ENCODE data around the gene NCOA4. TPM values are rescaled to one million over a fixed set of nuclear protein-coding genes. Genes with fewer than 3 reads are reported as not detected.

The NCOA4 gene
- total and polyA plus RNA-seq, 2 of the 8 experiments (the other 6 are each of a cell fraction or from before 2014, with no cell fraction given) = 28.9 to 65.2 TPM

DNA sequence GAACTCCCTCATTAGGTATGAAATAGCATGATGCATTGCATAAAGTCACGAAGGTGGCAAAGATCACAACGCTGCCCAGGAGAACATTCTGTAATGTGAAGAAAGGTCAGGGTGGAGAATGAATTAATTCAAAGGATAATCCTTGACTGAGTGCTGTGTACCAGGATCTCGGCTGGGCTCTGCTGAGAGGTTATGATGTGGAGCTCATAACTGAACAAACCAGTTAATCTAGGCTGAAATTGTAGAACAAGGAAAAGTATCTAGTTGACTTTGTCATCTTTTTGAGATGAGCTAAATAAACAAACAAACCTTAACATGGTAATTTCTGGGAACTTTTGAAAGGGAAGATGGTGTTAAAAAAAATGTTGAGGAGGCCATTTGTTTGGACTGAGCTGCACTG is 9.6 kb upstream of the NCOA4 start:
- no peak overlapping the region for H3K9ac ChIP-seq (replicated peaks in 1 of 4; ENCODE audit: extremely low read depth in 1 of 4, low read depth in 3 of 4, low read length in 3 of 4)
- H2BK15ac ChIP-seq (ENCODE audit: low read length) = no peak overlapping the region
- no peak for DNase-seq (ENCODE audit: low read depth in 1 of 2, low spot score in 2 of 2)
- H2AFZ ChIP-seq (ENCODE audit: low read length) = no peak overlapping the region
- H3K36me3 ChIP-seq (ENCODE audit: control insufficient read depth in 2 of 4, insufficient read depth in 4 of 4, low read length in 3 of 4) = no peaks in the 10 kb centered on the region
- no peak overlapping the region for H2BK120ac ChIP-seq (replicated peaks; ENCODE audit: low read depth, low read length)
- H3K79me2 ChIP-seq (ENCODE audit: control insufficient read depth in 1 of 2, insufficient read depth in 2 of 2, low read length in 2 of 2) = no peaks in the 10 kb centered on the region
- H3K27me3 ChIP-seq (replicated peaks in 1 of 4; ENCODE audit: control insufficient read depth in 3 of 4, extremely low read depth in 1 of 4, insufficient read depth in 3 of 4, low read length in 3 of 4) = no peaks in the 10 kb centered on the region
- H3K79me1 ChIP-seq (ENCODE audit: low read depth, low read length) = no peaks in the 10 kb centered on the region
- no peak overlapping the region for H3K4me2 ChIP-seq (ENCODE audit: insufficient read depth in 1 of 2, low read depth in 2 of 2, low read length in 2 of 2)
- no peak for FAIRE-seq
- no peak overlapping the region for H3K56ac ChIP-seq (replicated peaks; ENCODE audit: insufficient read length, low read depth, low read length)
- H3K4ac ChIP-seq (replicated peaks; ENCODE audit: insufficient read length, low read depth, low read length) = no peak overlapping the region
- H2BK20ac ChIP-seq (ENCODE audit: low read length) = no peak overlapping the region
- no peak overlapping the region for H3K4me3 ChIP-seq (ENCODE audit: extremely low read depth in 1 of 4, insufficient read depth in 2 of 4, low read depth in 3 of 4, low read length in 4 of 4)
- H4K91ac ChIP-seq (replicated peaks; ENCODE audit: insufficient read length, low read length) = no peak overlapping the region
- peaks cover 0 to 3% (median 0%) of the 10 kb centered on the region in 4 experiments; a peak in 1 of 7 replicates for H3K4me1 ChIP-seq (replicated peaks in 1 of 4; ENCODE audit: control insufficient read depth in 3 of 4, insufficient read depth in 4 of 4, low read length in 3 of 4)
- H4K20me1 ChIP-seq (replicated peaks in 1 of 2; ENCODE audit: control insufficient read depth in 1 of 2, insufficient read depth in 2 of 2, low read length in 2 of 2) = no peaks in the 10 kb centered on the region
- no peak overlapping the region for H2AK5ac ChIP-seq (ENCODE audit: low read depth, low read length)
- H2BK12ac ChIP-seq (ENCODE audit: low read depth, low read length) = no peak overlapping the region
- no peak overlapping the region for H3K14ac ChIP-seq (ENCODE audit: insufficient read length)
- no peak overlapping the region for H4K8ac ChIP-seq (ENCODE audit: extremely low read depth, insufficient read depth, low read length)
- H4K5ac ChIP-seq (ENCODE audit: insufficient read length, low read depth, low read length) = no peak overlapping the region
- 73% methylated on average over 3 of the region's 3 CpGs; no CpG with 5 or more reads in 1 of the 2 experiments for WGBS, 2 experiments (ENCODE audit: extremely low coverage in 1 of 2, insufficient coverage in 1 of 2, insufficient read length in 1 of 2, insufficient replicate concordance in 2 of 2, low coverage in 1 of 2, low lambda C conversion rate in 2 of 2, missing lambda C conversion rate in 1 of 2)
- no peak overlapping the region for H3K23ac ChIP-seq (ENCODE audit: insufficient read length)
- no peaks in the 10 kb centered on the region for H3K23me2 ChIP-seq (ENCODE audit: low read depth, low read length)
- no peak overlapping the region for H2BK5ac ChIP-seq (ENCODE audit: low read depth, low read length)
- H3K27ac ChIP-seq (ENCODE audit: low read depth, low read length) = no peak overlapping the region
- TF ChIP-seq RAD21 (IDR thresholded peaks at IDR 0.05 in 1 of 2, conservative IDR thresholded peaks at IDR 0.05 in 1 of 2; ENCODE audit: low read depth in 2 of 2, low read length in 2 of 2) = no peak
- ChIA-PET CTCF (ENCODE audit: partially characterized antibody) (interaction anchor here (1.1 kb wide), 1 partner anchor 183 kb away, joined by 3 read pairs; no protein-coding TSS in a partner anchor), POLR2A (ENCODE audit: partially characterized antibody) (no interaction called here)
- H3K9me3 ChIP-seq (ENCODE audit: insufficient read depth in 2 of 2, low read depth in 1 of 2, low read length in 1 of 2) = no peaks in the 10 kb centered on the region
- H3K18ac ChIP-seq (ENCODE audit: extremely low read depth, low read length) = no peak overlapping the region
